ENCODE results near the gene SMAD3. TPM values are rescaled to one million over a fixed set of nuclear protein-coding genes. Genes with fewer than 3 reads are reported as not detected.
A peak's percentile ranks its signal among the peaks of the same experiment; 100 is the strongest.

The SMAD3 gene
- total RNA-seq, 1 experiment from 2014 or later = 54.8 TPM

DNA sequence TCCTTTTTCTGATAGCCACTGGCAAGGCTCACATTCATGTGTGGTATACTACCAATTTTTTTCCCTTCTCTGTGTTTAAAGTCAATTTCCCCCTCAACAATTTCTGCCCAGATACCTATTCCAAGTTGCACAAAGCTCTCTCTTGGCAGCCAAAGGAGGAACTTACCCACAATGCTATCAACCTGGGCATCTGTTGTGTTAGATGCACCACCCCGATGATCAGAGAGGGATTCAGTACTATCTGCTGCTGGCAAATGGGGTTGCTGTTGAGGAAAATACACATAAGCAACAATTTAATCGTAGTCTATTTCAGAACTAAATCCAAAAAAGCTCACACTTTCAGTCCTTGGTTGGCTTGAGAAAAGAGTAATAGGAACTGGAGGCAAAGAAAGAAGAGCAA, 143.0 kb downstream of the SMAD3 start:
- H3K4me3 ChIP-seq (ENCODE audit: low read depth, low read length) = no peak overlapping the region
- TF ChIP-seq, protein P1, sequence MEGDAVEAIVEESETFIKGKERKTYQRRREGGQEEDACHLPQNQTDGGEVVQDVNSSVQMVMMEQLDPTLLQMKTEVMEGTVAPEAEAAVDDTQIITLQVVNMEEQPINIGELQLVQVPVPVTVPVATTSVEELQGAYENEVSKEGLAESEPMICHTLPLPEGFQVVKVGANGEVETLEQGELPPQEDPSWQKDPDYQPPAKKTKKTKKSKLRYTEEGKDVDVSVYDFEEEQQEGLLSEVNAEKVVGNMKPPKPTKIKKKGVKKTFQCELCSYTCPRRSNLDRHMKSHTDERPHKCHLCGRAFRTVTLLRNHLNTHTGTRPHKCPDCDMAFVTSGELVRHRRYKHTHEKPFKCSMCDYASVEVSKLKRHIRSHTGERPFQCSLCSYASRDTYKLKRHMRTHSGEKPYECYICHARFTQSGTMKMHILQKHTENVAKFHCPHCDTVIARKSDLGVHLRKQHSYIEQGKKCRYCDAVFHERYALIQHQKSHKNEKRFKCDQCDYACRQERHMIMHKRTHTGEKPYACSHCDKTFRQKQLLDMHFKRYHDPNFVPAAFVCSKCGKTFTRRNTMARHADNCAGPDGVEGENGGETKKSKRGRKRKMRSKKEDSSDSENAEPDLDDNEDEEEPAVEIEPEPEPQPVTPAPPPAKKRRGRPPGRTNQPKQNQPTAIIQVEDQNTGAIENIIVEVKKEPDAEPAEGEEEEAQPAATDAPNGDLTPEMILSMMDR (IDR thresholded peaks at IDR 0.05; ENCODE audit: insufficient read depth in 1 of 2, low read depth in 1 of 2, low read length in 1 of 2, severe bottlenecking in 1 of 2, unreplicated experiment in 1 of 2) = no peak
- no peaks in the 10 kb centered on the region for H3K36me3 ChIP-seq (ENCODE audit: control insufficient read depth, insufficient read depth, low read length)
- DNase-seq = no peak
- intact Hi-C loops (cut with micrococcal nuclease; ENCODE audit: unreplicated experiment) = no loop called here
- H3K9me3 ChIP-seq = no peaks in the 10 kb centered on the region
- Mint-ChIP-seq H3K36me3 (ENCODE audit: insufficient read depth, unreplicated experiment) (peaks cover 30% of the 10 kb centered on the region), H3K4me3 (ENCODE audit: unreplicated experiment) (no peak overlapping the region), H3K27ac (ENCODE audit: unreplicated experiment) (no peak overlapping the region), H3K27me3 (ENCODE audit: insufficient read depth, unreplicated experiment) (no peaks in the 10 kb centered on the region), H3K9me3 (ENCODE audit: unreplicated experiment) (no peaks in the 10 kb centered on the region), H3K4me1 (ENCODE audit: low read depth, unreplicated experiment) (no peaks in the 10 kb centered on the region)
- BruUV-seq (replicated peaks) = no TSS peak
- H3K4me1 ChIP-seq = no peaks in the 10 kb centered on the region
- ChIA-PET POLR2A (no interaction called here), CTCF (no interaction called here)
- H3K27me3 ChIP-seq (replicated peaks; ENCODE audit: control insufficient read depth, insufficient read depth, low read length) = no peaks in the 10 kb centered on the region

DNA sequence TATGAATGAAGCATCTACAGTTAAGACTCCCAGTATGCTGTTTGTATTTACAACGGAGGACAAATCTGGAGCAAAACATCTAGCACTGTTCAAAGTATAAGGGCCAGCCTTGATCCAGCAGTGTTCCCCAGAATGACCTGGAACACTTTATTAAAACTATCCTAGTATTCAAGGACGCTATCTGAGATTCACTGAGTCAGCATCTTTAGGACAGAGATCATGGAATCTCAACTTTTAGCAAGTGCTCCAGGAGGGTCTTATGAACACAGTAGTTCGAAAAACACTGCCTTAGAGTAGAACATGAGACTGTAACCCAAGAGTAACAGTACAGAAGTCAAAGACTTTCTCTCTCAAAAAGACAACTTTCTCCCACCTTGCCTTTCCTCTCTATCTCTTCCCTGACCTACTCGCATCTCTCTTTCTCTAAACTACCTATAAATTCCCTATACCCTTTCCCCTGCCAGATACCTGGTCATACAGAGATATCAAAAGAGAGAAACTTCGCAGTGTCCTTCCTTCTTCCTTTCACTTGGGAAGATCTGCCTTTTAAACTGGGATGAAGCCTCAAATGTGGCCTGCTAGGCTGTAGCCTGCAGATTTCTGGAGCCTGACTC, 145.3 kb downstream of the SMAD3 start:
- Mint-ChIP-seq H3K36me3 (ENCODE audit: insufficient read depth, unreplicated experiment) (peaks cover 17% of the 10 kb centered on the region), H3K27me3 (ENCODE audit: insufficient read depth, unreplicated experiment) (no peaks in the 10 kb centered on the region), H3K4me1 (ENCODE audit: low read depth, unreplicated experiment) (no peaks in the 10 kb centered on the region), H3K9me3 (ENCODE audit: unreplicated experiment) (no peaks in the 10 kb centered on the region), H3K4me3 (ENCODE audit: unreplicated experiment) (no peak overlapping the region), H3K27ac (ENCODE audit: unreplicated experiment) (peak overlapping the region; percentile 4)
- Histone ChIP-seq H3K4me1 (no peaks in the 10 kb centered on the region), H3K4me3 (ENCODE audit: low read depth, low read length) (no peak overlapping the region), H3K27me3 (replicated peaks; ENCODE audit: control insufficient read depth, insufficient read depth, low read length) (no peaks in the 10 kb centered on the region), H3K36me3 (ENCODE audit: control insufficient read depth, insufficient read depth, low read length) (no peaks in the 10 kb centered on the region), H3K9me3 (no peaks in the 10 kb centered on the region)
- intact Hi-C loops (cut with micrococcal nuclease; ENCODE audit: unreplicated experiment) = no loop called here
- no TSS peak for BruUV-seq (replicated peaks)
- no peak for DNase-seq
- ChIA-PET POLR2A (no interaction called here), CTCF (no interaction called here)
- TF ChIP-seq, protein P1 (IDR thresholded peaks at IDR 0.05; ENCODE audit: insufficient read depth in 1 of 2, low read depth in 1 of 2, low read length in 1 of 2, severe bottlenecking in 1 of 2, unreplicated experiment in 1 of 2) = no peak

DNA sequence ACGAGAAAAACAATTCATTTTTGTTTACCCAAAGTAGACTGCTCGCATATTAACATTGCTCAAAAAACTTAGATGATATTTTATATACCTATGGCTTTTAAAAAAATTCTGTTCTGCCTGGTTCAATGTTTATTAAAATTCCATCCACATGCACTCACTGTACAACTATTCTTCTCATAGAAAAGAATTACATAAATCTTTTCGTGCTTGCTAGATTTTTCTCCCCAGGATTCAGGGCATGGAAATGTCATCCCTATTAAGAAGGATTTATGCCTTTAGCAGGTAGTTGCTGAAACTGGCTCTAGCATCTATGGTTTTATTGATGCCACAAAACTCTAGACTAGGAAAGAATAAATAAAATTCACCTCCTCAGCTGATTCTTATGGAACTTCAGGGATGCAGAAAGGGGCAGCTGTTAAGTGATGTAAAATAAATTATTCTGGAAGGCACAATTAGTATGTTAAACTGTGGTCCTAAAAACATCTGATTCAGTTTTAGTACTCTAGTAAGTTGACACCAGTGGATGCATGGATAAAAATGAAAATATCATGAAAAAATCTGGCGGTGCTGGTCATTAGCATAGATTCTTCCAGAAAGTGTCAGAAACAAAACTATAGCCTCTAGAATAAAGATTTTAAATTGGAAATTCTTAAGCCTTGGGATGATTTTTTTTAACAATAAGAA, 147.4 kb downstream of the SMAD3 start:
- ChIA-PET CTCF (no interaction called here), POLR2A (no interaction called here)
- TF ChIP-seq, protein P1 (IDR thresholded peaks at IDR 0.05; ENCODE audit: insufficient read depth in 1 of 2, low read depth in 1 of 2, low read length in 1 of 2, severe bottlenecking in 1 of 2, unreplicated experiment in 1 of 2) = no peak
- DNase-seq = no peak
- Histone ChIP-seq H3K36me3 (ENCODE audit: control insufficient read depth, insufficient read depth, low read length) (no peaks in the 10 kb centered on the region), H3K27me3 (replicated peaks; ENCODE audit: control insufficient read depth, insufficient read depth, low read length) (no peaks in the 10 kb centered on the region), H3K4me3 (ENCODE audit: low read depth, low read length) (no peak overlapping the region), H3K9me3 (no peaks in the 10 kb centered on the region), H3K4me1 (no peaks in the 10 kb centered on the region)
- H3K9me3 Mint-ChIP-seq (ENCODE audit: unreplicated experiment) = no peaks in the 10 kb centered on the region
- H3K36me3 Mint-ChIP-seq (ENCODE audit: insufficient read depth, unreplicated experiment) = peaks cover 24% of the 10 kb centered on the region
- intact Hi-C loops (cut with micrococcal nuclease; ENCODE audit: unreplicated experiment) = no loop called here
- H3K27ac Mint-ChIP-seq (ENCODE audit: unreplicated experiment) = no peak overlapping the region
- no TSS peak for BruUV-seq (replicated peaks)
- H3K4me3 Mint-ChIP-seq (ENCODE audit: unreplicated experiment) = no peak overlapping the region
- H3K27me3 Mint-ChIP-seq (ENCODE audit: insufficient read depth, unreplicated experiment) = no peaks in the 10 kb centered on the region
- no peaks in the 10 kb centered on the region for H3K4me1 Mint-ChIP-seq (ENCODE audit: low read depth, unreplicated experiment)
